IMR-90 (cell line): Measurements from ENCODE around the gene EXOC6. TPM values are rescaled to one million over a fixed set of nuclear protein-coding genes. Genes with fewer than 3 reads are reported as not detected.

Experiments
- ATAC-seq: fragments of 200-7000 bp; cut with Tn5 transposase; 2 replicates; pipeline ENCODE4 v1.9.1; 2020; ENCODE audit warnings: low read depth, mild to moderate bottlenecking, moderate library complexity
- BruUV-seq: library from RNA; stranded (reverse); fragments of 400-500 nt; replicated peaks from 2 replicates; lab custom pipeline; 2021; lab: Mats Ljungman, UMichigan
- CTCF ChIA-PET: fragments of 300-600 bp; formaldehyde crosslinking; extraction: SDS; loops from one replicate; lab custom pipeline; 2021; ENCODE audit warnings: antibody characterized with exemption; lab: Yijun Ruan, JAX
- POLR2A ChIA-PET: fragments of 300-600 bp; sonication (Branson Sonifier 250); formaldehyde crosslinking; loops from one replicate; lab custom pipeline; 2022; ENCODE audit warnings: antibody characterized with exemption; ENCODE audit not compliant: unreplicated experiment; lab: Charles Lee
- DNase-seq: peaks from one replicate; pipeline ENCODE4 v3.0.0; 2013
- H2AFZ ChIP-seq: replicated peaks from 2 replicates; pipeline ENCODE3; 2013; ENCODE audit warnings: low read length, mild to moderate bottlenecking; ENCODE audit not compliant: poor library complexity
- H2AK5ac ChIP-seq: 2 replicates; pipeline ENCODE4 v1.6.1; 2013; ENCODE audit warnings: low read depth, low read length, inconsistent platforms
- H2AK9ac ChIP-seq: replicated peaks from 2 replicates; pipeline ENCODE3; 2013; ENCODE audit warnings: mild to moderate bottlenecking, low read depth, low read length, moderate library complexity; ENCODE audit not compliant: poor library complexity
- H2BK120ac ChIP-seq: 2 replicates; pipeline ENCODE4 v1.6.1; 2013; ENCODE audit warnings: low read depth, low read length, inconsistent platforms
- H2BK15ac ChIP-seq: 3 replicates; pipeline ENCODE4 v1.6.1; 2013; ENCODE audit warnings: low read depth, low read length, inconsistent platforms
- H2BK20ac ChIP-seq: 2 replicates; pipeline ENCODE4 v1.6.1; 2013; ENCODE audit warnings: low read depth, mild to moderate bottlenecking, inconsistent platforms, low read length, moderate library complexity
- H2BK5ac ChIP-seq: 2 replicates; pipeline ENCODE4 v1.6.1; 2013; ENCODE audit warnings: mild to moderate bottlenecking, low read depth, low read length, inconsistent platforms; ENCODE audit not compliant: poor library complexity, severe bottlenecking
- H3K14ac ChIP-seq: replicated peaks from 2 replicates; pipeline ENCODE4 v1.6.1; 2013; ENCODE audit warnings: low read depth, low read length, inconsistent platforms
- H3K18ac ChIP-seq: 2 replicates; pipeline ENCODE4 v1.6.1; 2013; ENCODE audit warnings: low read depth, low read length, control low read depth
- H3K23ac ChIP-seq: 2 replicates; pipeline ENCODE4 v1.6.1; 2013; ENCODE audit warnings: low read depth, low read length, inconsistent platforms
- H3K27ac ChIP-seq: 2 replicates; pipeline ENCODE4 v1.5.1; 2013; ENCODE audit warnings: mild to moderate bottlenecking, control low read depth, low read length; ENCODE audit not compliant: insufficient read depth
- H3K27me3 ChIP-seq: 2 replicates; pipeline ENCODE4 v1.6.1; 2013; ENCODE audit warnings: low read length; ENCODE audit not compliant: control insufficient read depth, insufficient read depth
- H3K36me3 ChIP-seq: 2 replicates; pipeline ENCODE4 v1.6.1; 2013; ENCODE audit warnings: low read length, mixed read lengths; ENCODE audit not compliant: control insufficient read depth, insufficient read depth
- H3K4ac ChIP-seq: 2 replicates; pipeline ENCODE4 v1.6.1; 2013; ENCODE audit warnings: low read depth, low read length, inconsistent platforms
- H3K4me1 ChIP-seq: 2 replicates; pipeline ENCODE4 v1.6.1; 2013; ENCODE audit warnings: low read length, mixed read lengths; ENCODE audit not compliant: control insufficient read depth, insufficient read depth
- H3K4me2 ChIP-seq: 2 replicates; pipeline ENCODE4 v1.6.1; 2013; ENCODE audit warnings: low read depth, mild to moderate bottlenecking, control low read depth, low read length, moderate library complexity
- H3K4me3 ChIP-seq: 2 replicates; pipeline ENCODE4 v1.5.1; 2013; ENCODE audit warnings: low read depth, mild to moderate bottlenecking, control low read depth, low read length, moderate library complexity; ENCODE audit not compliant: insufficient read depth
- H3K56ac ChIP-seq: 2 replicates; pipeline ENCODE4 v1.6.1; 2013; ENCODE audit warnings: low read length, inconsistent platforms; ENCODE audit not compliant: insufficient read depth; ENCODE audit errors: extremely low read depth
- H3K79me1 ChIP-seq, 2 experiments: 2 replicates each; pipeline ENCODE4 v1.6.1; 2013; ENCODE audit warnings: low read length in 2 of 2, inconsistent platforms in 1 of 2, low read depth in 1 of 2
- H3K9ac ChIP-seq: 2 replicates; pipeline ENCODE4 v1.6.1; 2013; ENCODE audit warnings: low read depth, low read length, control low read depth
- H3K9me1 ChIP-seq: 2 replicates; pipeline ENCODE4 v1.6.1; 2013; ENCODE audit warnings: low read length, inconsistent platforms; ENCODE audit not compliant: insufficient read depth
- H3K9me3 ChIP-seq: 2 replicates; pipeline ENCODE4 v1.6.1; 2013; ENCODE audit warnings: low read length; ENCODE audit not compliant: control insufficient read depth, insufficient read depth
- H4K20me1 ChIP-seq: 2 replicates; pipeline ENCODE4 v1.6.1; 2013; ENCODE audit warnings: low read length, inconsistent platforms; ENCODE audit not compliant: insufficient read depth
- H4K5ac ChIP-seq: 2 replicates; pipeline ENCODE4 v1.6.1; 2013; ENCODE audit warnings: mild to moderate bottlenecking, low read depth, low read length, control low read depth
- H4K8ac ChIP-seq, 2 experiments: 2 replicates each; pipeline ENCODE4 v1.6.1; 2013; ENCODE audit warnings: low read depth in 2 of 2, low read length in 2 of 2, control low read depth in 1 of 2, inconsistent platforms in 1 of 2
- H4K91ac ChIP-seq: 2 replicates; pipeline ENCODE4 v1.6.1; 2013; ENCODE audit warnings: low read depth, low read length, inconsistent platforms; ENCODE audit not compliant: insufficient read depth
- RAD21 ChIP-seq: IDR thresholded peaks from 2 replicates; pipeline ENCODE4 v1.6.1; 2012; ENCODE audit warnings: low read length, improper control_type of control experiment
- WGBS, 2 experiments: methylation state at CpG; one replicate each; pipeline versions ENCODE4 v1.1.5 to v1.1.7; 2013; ENCODE audit warnings: missing lambda C conversion rate in 2 of 2; ENCODE audit not compliant: insufficient read length in 1 of 2; ENCODE audit errors: extremely low coverage in 2 of 2; 5-methylcytosine and 5-hydroxymethylcytosine counted together
- dilution Hi-C: fragments of 300-500 bp; cut with HindIII; formaldehyde crosslinking; loops from one replicate; pipeline ENCODE4 v1.14.3; 2018; ENCODE audit warnings: low sequenced_read_pairs; ENCODE audit not compliant: unreplicated experiment
- in situ Hi-C: fragments of 300-500 bp; cut with MboI; formaldehyde crosslinking; loops from 3 replicates; pipeline ENCODE4 v1.14.3; 2019; ENCODE audit warnings: low sequenced_read_pairs, inconsistent platforms, mixed read lengths
- intact Hi-C: fragments of 100-400 bp; cut with micrococcal nuclease; formaldehyde crosslinking; loops from 2 replicates; pipeline ENCODE4 v1.10.0; 2022
- polyA plus RNA-seq, 3 experiments: library from polyadenylated mRNA; depleted of rRNA; stranded (reverse); fragments of >200 nt; gene quantifications; 2 replicates each; pipeline ENCODE4 v1.2.3, GENCODE V29; 2012; ENCODE audit warnings: low replicate concordance in 1 of 3
- total RNA-seq: library from RNA; depleted of rRNA; stranded (reverse); fragments of >200 nt; gene quantifications from 2 replicates; pipeline ENCODE4 v1.2.3, GENCODE V29; 2012

Gene EXOC6
- total and polyA plus RNA-seq, 2 of the 4 experiments (the other 2 are of a cell fraction): 4.5 to 11.5 TPM

DNA sequence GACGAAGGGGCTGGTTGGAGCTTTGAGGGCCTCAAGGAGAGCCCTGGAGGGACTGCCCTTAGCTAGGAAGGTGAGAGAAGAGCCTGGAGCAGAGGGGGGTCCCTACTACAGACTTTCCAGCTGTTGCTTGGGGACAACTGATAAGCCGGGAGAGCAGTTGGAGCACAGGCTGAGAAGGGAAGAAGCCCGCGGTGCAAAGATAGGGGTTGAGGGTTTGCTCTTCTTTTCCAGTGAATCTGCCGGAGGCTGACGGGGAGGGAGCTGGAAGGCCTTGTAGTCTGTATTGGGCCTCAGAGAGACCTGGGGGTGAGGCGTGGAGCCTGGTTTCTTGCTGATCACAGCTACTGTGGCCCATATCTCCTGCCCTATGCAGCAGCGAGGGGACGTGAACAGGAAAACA lies 249.1 kb downstream of the EXOC6 start:
- Histone ChIP-seq H2AFZ (no peak overlapping the region), H3K23ac (no peak overlapping the region), H2AK5ac (no peak overlapping the region), H2BK120ac (no peak overlapping the region), H3K27ac (no peak overlapping the region), H2BK15ac (no peak overlapping the region), H3K79me1 (no peaks in the 10 kb centered on the region), H3K56ac (no peak overlapping the region), H3K9ac (no peak overlapping the region), H3K14ac (no peak overlapping the region), H3K4me1 (no peaks in the 10 kb centered on the region), H4K5ac (no peak overlapping the region), H2AK9ac (no peak overlapping the region), H2BK20ac (no peak overlapping the region), H3K9me3 (no peaks in the 10 kb centered on the region), H4K20me1 (no peaks in the 10 kb centered on the region), H4K91ac (no peak overlapping the region), H3K4ac (no peak overlapping the region), H4K8ac (no peak overlapping the region), H3K18ac (no peak overlapping the region), H3K36me3 (no peaks in the 10 kb centered on the region), H3K4me3 (no peak overlapping the region), H3K27me3 (peaks cover 9% of the 10 kb centered on the region), H3K4me2 (no peak overlapping the region), H2BK5ac (no peak overlapping the region), H3K9me1 (no peaks in the 10 kb centered on the region; the same call in 1 of the 2 replicates)
- dilution Hi-C loops: no loop called here
- in situ Hi-C loops: no loop called here
- DNase-seq (no peak), ATAC-seq (no peak)
- no TSS peak for BruUV-seq
- intact Hi-C loops: no loop called here
- CTCF ChIA-PET: no interaction called here
- POLR2A ChIA-PET: no interaction called here
- no peak for TF ChIP-seq RAD21
- 65% methylated on average over 4 of the region's 9 CpGs; no CpG with 5 or more reads in 1 of the 2 experiments for WGBS, 2 experiments
